LNCaP clone FGC (cell line): ENCODE measurements around the gene NEMF.
A peak's percentile ranks its signal among the peaks of the same experiment; 100 is the strongest.
"Not testable (repeated sequence)": the region's sequence is repeated elsewhere in the genome, so short reads cannot be mapped to it uniquely, and the experiment has no call there.

Source experiments
- DNase-seq: peaks from one replicate; pipeline ENCODE4 v3.0.0-alpha.2; 2011; ENCODE audit warnings: low read depth
- H3K4me3 ChIP-seq: 2 replicates; pipeline ENCODE4 v1.5.1; 2011; ENCODE audit warnings: mild to moderate bottlenecking, low read depth, low read length, control low read depth
- CTCF ChIP-seq: IDR thresholded peaks from 2 replicates; pipeline ENCODE4 v1.5.1; 2012; ENCODE audit warnings: mild to moderate bottlenecking; ENCODE audit not compliant: control insufficient read depth, insufficient read depth; ENCODE audit errors: extremely low read depth

The NEMF gene

DNA sequence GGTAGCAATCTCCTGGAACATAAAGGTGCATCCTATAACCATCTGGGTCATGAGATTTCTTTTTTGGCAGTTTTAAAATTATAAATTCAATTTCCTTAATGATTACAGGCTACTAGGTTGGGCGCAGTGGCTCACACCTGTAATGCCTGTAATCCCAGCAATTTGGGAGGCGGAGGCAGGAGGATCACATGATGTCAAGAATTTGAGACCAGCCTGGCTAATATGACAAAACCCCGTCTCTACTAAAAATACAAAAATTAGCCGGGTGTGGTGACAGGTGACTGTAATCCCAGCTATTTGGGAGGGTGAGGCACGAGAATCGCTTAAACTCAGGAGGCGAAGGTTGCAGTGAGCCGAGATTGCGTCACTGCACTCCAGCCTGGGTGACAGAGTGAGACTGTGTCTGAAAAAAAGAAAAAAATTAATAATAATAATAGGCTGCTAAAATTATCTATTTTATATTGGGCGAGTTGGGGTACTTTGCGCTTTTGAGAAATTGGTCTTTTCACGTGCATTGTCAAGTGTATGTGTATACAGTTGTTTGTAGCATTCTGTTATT lies 23.1 kb upstream of the NEMF start:
- no peak for TF ChIP-seq CTCF
- H3K4me3 ChIP-seq = no peak overlapping the region
- DNase-seq = no peak

GRCh38 chr14:49873548-49873947 lies 21.0 kb upstream of the NEMF start:
- not testable (repeated sequence) for DNase-seq, H3K4me3 ChIP-seq

DNA sequence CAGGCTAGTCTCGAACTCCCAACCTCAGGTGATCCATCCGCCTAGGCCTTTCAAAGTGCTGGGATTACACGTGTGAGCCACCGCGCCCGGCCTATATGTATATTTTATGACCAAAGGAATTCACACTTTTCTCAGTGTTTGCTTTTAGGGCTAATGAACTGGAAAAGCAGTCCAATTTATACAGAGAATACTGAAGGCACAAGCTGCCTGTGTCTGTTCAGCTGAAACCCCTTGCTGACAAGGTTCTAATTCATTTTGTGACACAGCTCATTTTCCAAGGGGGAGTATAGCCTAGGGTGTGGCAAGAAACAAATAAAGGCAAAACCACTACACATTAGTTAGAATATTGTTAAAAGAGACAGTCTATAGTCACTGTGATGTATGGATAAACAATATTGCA lies 18.3 kb upstream of the NEMF start:
- no peak for DNase-seq
- no peak overlapping the region for H3K4me3 ChIP-seq
- TF ChIP-seq CTCF = no peak

GRCh38 chr14:49868720-49869114 lies 16.1 kb upstream of the NEMF start:
- TF ChIP-seq CTCF = no peak
- peak overlapping the region; percentile 53 for H3K4me3 ChIP-seq
- DNase-seq = no peak

DNA sequence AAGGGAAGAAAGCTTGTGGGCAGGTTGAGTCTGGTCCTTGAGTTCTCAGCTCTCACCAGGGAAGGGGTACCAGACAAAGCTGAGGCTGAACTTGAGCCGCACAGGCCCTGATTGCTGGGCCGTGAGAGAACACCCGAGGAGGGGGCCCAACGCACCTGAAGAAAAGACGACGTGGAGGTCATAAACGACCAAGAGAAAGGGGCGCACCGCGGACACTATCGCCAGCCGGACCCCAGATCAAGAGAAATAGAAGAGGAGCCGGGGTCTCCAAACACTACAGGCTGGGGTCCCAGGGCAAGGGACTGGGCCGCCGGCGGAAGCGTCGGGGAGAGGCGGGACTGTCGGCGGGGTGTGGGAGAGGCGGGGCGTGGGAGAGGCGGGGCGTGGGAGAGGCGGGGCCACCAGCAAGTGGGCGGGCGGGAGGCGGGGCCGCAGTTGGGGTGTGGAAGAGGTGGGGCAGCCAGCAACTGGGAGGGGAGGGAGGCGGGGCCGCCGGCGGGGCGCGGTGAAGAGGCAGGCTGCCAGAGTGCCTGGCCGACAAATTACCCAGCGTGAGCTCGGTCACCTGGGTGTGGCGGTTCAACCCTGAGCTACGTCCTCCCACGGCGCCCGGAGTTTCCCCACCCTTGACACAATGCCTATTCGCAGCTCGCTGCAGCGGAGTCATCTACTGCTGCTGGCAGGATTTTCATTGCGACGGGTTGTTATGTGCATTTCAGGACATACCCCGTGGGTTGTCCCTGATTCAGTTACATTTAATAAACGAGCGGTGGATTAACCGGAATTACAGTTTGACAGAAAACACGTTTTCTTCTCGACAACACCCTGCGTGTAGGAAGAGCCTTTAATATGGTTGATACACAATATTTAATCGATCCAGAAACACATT lies 15.5 kb upstream of the NEMF start:
- TF ChIP-seq CTCF = no peak
- peak; percentile 92 for DNase-seq
- H3K4me3 ChIP-seq = peak overlapping the region; percentile 69

- TF ChIP-seq CTCF = peak; percentile 96
- no peak overlapping the region for H3K4me3 ChIP-seq
- DNase-seq = no peak
These were observed 12.9 kb upstream of the NEMF start for GRCh38 chr14:49865431-49865859.

- no peak for TF ChIP-seq CTCF
- peak overlapping the region; percentile 97 for H3K4me3 ChIP-seq
- DNase-seq = no peak
These were observed 11.1 kb upstream of the NEMF start for GRCh38 chr14:49863487-49864281.
